SK-N-MC (cell line): ENCODE measurements around the gene ZBTB1.

Experiments used
- DNase-seq: peaks from one replicate; pipeline ENCODE4 v3.0.0-alpha.2; 2011; ENCODE audit warnings: low read depth, low spot score
- H3K27ac ChIP-seq: fragments of 200-600 bp; sonication (generic); 2 replicates; pipeline ENCODE4 v1.5.1; 2016; ENCODE audit warnings: mixed run types
- H3K36me3 ChIP-seq: fragments of 200-600 bp; sonication (generic); 2 replicates; pipeline ENCODE4 v1.6.1; 2017; ENCODE audit warnings: antibody characterized with exemption, low read length, mixed read lengths; ENCODE audit not compliant: insufficient read depth
- H3K4me3 ChIP-seq: fragments of 200-600 bp; sonication (generic); 2 replicates; pipeline ENCODE4 v1.5.1; 2016
- H3K9ac ChIP-seq: fragments of 200-600 bp; sonication (generic); 2 replicates; pipeline ENCODE4 v1.8.0; 2017; ENCODE audit warnings: mixed run types, mixed read lengths; ENCODE audit not compliant: insufficient read length
- H3K9me3 ChIP-seq: fragments of 200-600 bp; sonication (generic); 2 replicates; pipeline ENCODE4 v1.6.1; 2017; ENCODE audit warnings: low read depth, mild to moderate bottlenecking, antibody characterized with exemption, low read length, moderate library complexity, mixed read lengths
- EZH2 ChIP-seq: fragments of 200-600 bp; sonication (generic); IDR thresholded peaks from one replicate; pipeline ENCODE4 v1.6.1; 2017; ENCODE audit warnings: antibody characterized with exemption
- FOXP2 ChIP-seq: optimal IDR thresholded peaks from 2 replicates; pipeline ENCODE3; 2011; ENCODE audit warnings: mild to moderate bottlenecking, moderate library complexity; ENCODE audit not compliant: insufficient read depth; ENCODE audit errors: extremely low read length, control extremely low read depth
- POLR2AphosphoS5 ChIP-seq: IDR thresholded peaks from 2 replicates; pipeline ENCODE4 v1.6.1; 2012; ENCODE audit warnings: mild to moderate bottlenecking, low read depth, low read length, borderline replicate concordance

The ZBTB1 gene

DNA sequence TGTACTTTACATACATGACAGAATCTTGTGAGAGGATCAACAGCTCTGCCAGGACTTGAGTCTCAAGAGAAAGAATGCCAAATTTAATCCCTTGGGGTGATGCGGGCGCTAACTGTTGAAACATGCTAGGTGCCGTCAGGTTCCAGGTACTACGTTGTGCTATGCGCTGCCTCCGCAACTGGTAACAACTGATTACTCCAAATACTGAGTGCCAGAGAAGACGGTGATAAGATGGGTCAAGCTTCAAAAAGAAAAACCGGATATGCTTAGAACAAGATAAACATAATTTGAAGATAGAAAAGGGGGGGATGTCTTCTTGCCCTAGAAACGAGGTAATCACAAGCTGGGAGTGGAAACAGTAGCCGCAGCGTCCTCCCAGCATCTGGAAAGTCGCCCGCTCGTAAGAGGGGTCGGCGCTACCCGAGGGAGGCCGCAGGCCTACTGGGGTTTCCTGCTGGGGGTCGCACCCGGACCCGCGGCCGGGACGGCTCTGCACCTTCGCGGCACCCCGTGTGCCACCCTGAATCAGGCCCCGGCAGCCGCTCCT, 1.6 kb upstream of the ZBTB1 start:
- H3K27ac ChIP-seq, result peak overlapping the region; percentile 90
- H3K9ac ChIP-seq, result peak overlapping the region; percentile 95
- H3K36me3 ChIP-seq, result peaks cover 3% of the 10 kb centered on the region; the same call in 1 of the 2 replicates
- no peak for DNase-seq
- H3K9me3 ChIP-seq, result no peaks in the 10 kb centered on the region
- peak overlapping the region; percentile 90 for H3K4me3 ChIP-seq
- TF ChIP-seq FOXP2, result no peak
- no peak for TF ChIP-seq POLR2AphosphoS5
- no peak for TF ChIP-seq EZH2

DNA sequence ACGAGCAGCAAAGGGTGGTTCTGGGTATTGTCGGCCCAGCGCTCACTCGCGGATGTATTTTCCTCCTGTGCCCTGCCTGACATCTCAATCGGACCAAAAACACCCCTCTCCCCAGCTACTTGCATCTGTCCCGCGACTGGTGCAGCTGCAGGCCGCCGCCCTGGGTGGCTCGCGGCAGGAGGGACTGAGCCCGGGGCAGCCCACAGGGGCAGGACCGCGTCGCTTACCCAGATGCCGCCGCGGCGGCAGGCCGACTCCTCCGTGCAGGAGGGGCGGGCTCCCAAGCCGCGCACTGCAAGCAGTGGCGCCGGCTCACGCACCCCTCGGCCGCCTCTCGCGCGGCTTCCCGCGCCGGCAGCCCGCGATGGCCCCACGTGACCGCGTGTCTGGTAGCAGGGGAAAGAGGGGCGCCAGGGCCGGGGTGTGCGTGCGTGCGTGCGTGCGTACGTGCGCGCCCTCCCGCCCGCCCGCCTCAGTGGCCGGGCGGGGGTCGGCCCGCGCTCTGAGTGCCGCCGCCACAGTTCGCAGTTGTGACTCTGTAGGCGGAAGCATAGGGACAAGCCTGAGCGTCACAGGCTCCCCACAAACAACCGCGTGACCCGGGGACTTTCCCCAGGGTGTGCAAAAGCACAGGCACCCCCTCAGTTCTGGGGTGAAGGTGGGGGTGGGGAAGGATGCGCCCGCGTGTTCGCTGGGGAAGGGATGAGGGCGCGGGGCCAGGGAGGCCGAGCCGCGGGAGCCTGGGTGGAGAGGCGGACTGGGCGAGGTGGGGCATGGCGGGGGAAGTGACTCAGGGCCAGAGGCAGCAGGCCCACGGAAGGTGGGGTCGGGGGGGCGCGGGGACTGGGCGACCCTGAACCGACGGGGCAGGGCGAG, 898 bp upstream of the ZBTB1 start, which contains the start of gene ZBTB25:
ZBTB25 (minus strand) TSS at position 405 of the 876 bp plus-strand sequence. CDS start 13,305 bp downstream, outside the sequence.
- Histone ChIP-seq H3K9me3 (no peaks in the 10 kb centered on the region), H3K4me3 (peak within 1 kb of the TSS; percentile 90), H3K9ac (peak within 1 kb of the TSS; percentile 99), H3K27ac (peak within 1 kb of the TSS; percentile 98), H3K36me3 (peaks cover 3% of the 10 kb centered on the region; the same call in 1 of the 2 replicates)
- TF ChIP-seq POLR2AphosphoS5 (peak; percentile 70), FOXP2 (peak; percentile 38), EZH2 (no peak)
- DNase-seq, result no peak

DNA sequence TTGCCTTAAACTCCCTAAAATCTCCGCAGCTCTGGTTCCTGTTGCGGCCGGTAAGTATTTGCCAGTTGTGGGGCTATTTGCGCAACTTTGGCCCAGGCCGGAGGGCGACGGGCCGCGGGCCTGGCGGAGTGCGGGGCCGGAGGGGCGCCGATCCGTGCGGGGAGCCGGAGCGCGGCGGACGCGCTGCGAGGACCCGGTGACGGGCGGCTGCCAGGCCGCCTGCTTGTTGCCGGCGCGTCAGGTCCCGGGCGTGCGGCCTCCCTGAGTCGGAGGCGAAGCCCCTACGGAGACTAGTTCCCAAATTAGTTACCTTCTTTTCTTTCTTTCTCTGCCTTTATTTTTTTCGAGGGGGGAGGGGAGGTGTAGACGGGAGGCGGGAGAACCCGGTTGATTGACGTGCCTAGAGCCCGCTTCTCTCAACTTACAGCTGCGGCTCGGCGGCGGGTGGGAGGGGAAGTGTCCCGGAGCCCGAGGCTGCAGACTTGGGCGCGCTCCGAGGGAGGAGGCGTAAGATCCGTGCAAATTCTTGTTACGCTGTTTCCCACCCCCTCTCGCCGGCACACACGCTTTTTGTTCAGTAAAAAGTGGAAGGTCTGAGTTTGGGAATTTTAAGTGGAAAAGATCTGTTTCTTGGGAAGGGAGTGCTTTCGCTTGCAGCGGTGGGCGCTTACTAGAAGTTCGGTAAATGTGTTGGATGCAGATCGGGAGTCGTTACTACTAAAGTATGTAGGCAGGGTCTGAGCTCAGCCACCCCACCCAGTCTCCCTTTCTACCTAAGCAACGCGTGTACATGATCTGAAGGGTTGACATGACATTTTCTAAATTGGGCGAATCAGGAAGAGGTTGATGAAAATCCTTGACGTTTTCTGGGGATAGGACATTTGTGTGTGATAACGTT, 576 bp downstream of the ZBTB1 start:
- Histone ChIP-seq H3K27ac (peak overlapping the region; percentile 98), H3K9ac (peak overlapping the region; percentile 99), H3K9me3 (no peaks in the 10 kb centered on the region), H3K4me3 (peak overlapping the region; percentile 90), H3K36me3 (no peaks in the 10 kb centered on the region)
- DNase-seq, result no peak
- TF ChIP-seq FOXP2 (no peak), EZH2 (no peak), POLR2AphosphoS5 (peak; percentile 42; the same call in 1 of the 2 replicates)

DNA sequence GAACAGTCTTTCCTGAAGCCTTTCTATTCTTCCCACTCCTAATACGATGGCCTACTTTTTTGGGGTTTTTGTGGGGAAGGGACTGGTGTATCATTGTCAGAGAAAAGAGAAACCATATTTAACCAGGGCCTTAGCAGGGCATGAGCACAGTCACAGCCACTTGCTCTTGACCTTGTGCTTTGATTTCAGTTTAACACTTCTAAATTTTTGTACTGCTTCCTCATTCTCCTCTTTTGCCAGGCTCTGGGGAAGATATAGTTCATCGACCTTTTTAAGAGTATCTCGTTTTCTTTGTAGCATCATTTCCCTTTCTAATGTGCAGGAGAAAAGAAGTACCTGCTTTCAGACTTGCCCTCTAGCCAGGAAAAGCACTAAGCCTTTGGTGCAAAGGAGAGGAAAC, 2.2 kb downstream of the ZBTB1 start:
- no peaks in the 10 kb centered on the region for H3K36me3 ChIP-seq
- TF ChIP-seq FOXP2 (no peak), EZH2 (no peak), POLR2AphosphoS5 (no peak)
- peak overlapping the region; percentile 38 for H3K9ac ChIP-seq
- no peak overlapping the region; the same call in 1 of the 2 replicates for H3K27ac ChIP-seq
- H3K4me3 ChIP-seq, result peak overlapping the region; percentile 20
- no peaks in the 10 kb centered on the region for H3K9me3 ChIP-seq
- DNase-seq, result no peak

DNA sequence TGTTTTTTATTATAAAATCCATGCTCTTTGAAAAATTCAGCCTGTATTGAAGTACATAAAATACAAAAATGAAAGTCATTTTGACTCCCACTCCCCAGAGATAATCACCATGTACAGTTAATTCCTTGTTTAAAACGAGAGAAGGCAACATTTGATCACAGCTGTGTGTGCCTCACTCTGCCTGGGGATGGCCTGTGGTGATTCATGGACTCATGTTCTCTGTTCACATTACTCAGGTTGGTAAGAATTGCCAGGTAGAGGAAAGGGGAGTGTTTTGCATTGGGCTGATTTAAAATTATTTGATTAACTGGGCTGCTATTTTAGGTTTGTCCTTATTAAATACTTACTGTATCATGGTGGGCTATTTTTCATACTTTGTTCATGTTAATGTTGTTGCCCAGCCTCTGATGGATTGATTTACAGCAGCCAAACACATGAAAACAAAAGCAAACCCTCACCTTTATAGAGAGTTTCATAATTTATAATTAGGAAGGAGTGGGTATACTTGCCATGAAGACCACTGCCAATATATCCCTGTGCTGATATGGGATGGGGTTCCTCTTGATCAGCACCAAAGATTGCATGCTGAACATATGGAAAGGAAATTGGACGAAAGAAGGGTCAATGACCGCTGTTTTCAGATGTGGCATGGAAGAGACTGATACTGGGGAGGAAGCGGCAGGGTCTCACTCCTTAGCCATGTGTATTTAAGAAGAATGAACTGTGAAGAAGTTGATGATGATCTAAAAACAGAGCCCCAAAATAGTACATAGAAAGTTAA, 3.0 kb downstream of the ZBTB1 start:
- no peaks in the 10 kb centered on the region for H3K9me3 ChIP-seq
- no peak overlapping the region for H3K27ac ChIP-seq
- H3K9ac ChIP-seq, result peak overlapping the region; percentile 38
- H3K36me3 ChIP-seq, result no peaks in the 10 kb centered on the region
- TF ChIP-seq EZH2 (no peak), FOXP2 (no peak), POLR2AphosphoS5 (no peak)
- DNase-seq, result no peak
- no peak overlapping the region for H3K4me3 ChIP-seq

DNA sequence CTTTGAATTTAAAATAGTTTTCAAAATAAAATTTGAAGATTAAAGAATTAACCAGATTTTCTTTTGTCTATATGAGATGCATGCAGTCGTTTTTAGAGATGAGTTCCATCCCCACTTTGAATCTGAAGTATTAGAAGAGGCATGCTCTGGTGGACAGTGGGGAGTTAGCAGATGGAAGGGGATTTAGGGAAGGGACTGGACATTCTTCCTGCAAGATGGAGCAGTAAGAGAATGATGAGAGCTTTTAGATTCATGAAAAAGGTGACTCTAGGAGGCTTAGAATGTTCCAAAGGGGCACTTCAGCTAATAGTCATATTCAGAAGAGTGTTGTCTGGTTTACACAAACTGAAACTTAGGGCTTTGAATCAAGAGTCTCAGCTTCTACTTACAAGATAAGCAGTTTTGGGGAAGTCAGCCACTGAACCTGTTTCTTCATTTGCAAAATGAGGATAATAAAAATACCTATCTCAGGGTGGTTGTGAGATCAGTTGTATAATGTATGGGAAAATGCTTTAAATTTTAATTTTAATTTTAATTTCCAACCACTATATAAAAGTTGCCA, 3.7 kb downstream of the ZBTB1 start:
- no peak overlapping the region for H3K27ac ChIP-seq
- DNase-seq, result no peak
- no peak overlapping the region for H3K9ac ChIP-seq
- H3K36me3 ChIP-seq, result no peaks in the 10 kb centered on the region
- no peaks in the 10 kb centered on the region for H3K9me3 ChIP-seq
- H3K4me3 ChIP-seq, result no peak overlapping the region
- no peak for TF ChIP-seq EZH2
- no peak for TF ChIP-seq POLR2AphosphoS5
- no peak for TF ChIP-seq FOXP2

DNA sequence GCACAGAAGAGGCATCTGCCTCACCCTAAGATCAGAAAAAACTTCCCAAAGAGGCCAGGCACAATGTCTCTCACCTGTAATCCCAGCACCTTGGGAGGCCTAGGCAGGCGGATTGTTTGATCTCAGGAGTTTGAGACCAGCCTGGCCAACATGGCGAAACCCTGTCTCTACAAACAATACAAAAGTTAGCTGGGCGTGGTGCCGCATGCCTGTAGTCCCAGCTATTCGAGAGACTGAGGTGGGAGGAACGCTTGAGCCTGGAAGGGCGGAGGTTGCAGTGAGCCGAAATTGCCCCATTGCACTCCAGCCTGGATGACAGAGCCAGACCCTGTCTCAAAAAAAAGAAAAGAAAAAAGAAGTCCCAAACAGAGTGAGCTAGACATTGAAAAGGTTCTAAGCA, 4.5 kb downstream of the ZBTB1 start:
- H3K4me3 ChIP-seq, result no peak overlapping the region
- H3K9ac ChIP-seq, result no peak overlapping the region
- DNase-seq, result no peak
- H3K36me3 ChIP-seq, result no peaks in the 10 kb centered on the region
- H3K27ac ChIP-seq, result no peak overlapping the region
- no peak for TF ChIP-seq EZH2
- TF ChIP-seq POLR2AphosphoS5, result no peak
- TF ChIP-seq FOXP2, result no peak
- no peaks in the 10 kb centered on the region for H3K9me3 ChIP-seq
